ENCODE measurements around the gene ACTN1.

- TF ChIP-seq POLR2A (IDR thresholded peaks at IDR 0.05) (no peak), POLR2AphosphoS5 (IDR thresholded peaks at IDR 0.05) (no peak)
- TF ChIP-seq, protein P1, sequence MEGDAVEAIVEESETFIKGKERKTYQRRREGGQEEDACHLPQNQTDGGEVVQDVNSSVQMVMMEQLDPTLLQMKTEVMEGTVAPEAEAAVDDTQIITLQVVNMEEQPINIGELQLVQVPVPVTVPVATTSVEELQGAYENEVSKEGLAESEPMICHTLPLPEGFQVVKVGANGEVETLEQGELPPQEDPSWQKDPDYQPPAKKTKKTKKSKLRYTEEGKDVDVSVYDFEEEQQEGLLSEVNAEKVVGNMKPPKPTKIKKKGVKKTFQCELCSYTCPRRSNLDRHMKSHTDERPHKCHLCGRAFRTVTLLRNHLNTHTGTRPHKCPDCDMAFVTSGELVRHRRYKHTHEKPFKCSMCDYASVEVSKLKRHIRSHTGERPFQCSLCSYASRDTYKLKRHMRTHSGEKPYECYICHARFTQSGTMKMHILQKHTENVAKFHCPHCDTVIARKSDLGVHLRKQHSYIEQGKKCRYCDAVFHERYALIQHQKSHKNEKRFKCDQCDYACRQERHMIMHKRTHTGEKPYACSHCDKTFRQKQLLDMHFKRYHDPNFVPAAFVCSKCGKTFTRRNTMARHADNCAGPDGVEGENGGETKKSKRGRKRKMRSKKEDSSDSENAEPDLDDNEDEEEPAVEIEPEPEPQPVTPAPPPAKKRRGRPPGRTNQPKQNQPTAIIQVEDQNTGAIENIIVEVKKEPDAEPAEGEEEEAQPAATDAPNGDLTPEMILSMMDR (IDR thresholded peaks at IDR 0.05), result no peak
Measured at GRCh38 chr14:69003626-69004025, 24.5 kb upstream of the ACTN1 start.

All from breast epithelium (tissue), 3 donors.